SK-N-SH (cell line): ENCODE results near the gene SI. TPM values are rescaled to one million over a fixed set of nuclear protein-coding genes. Genes with fewer than 3 reads are reported as not detected.

Source experiments
- CTCF ChIA-PET: fragments of 300-600, 350-600 bp; formaldehyde crosslinking; extraction: SDS; loops from one replicate; lab custom pipeline; 2021; lab: Yijun Ruan, JAX
- POLR2A ChIA-PET: fragments of 350-600 bp; sonication (Branson Sonifier 250); formaldehyde crosslinking; extraction: SDS; loops from one replicate; lab custom pipeline; 2020; ENCODE audit warnings: antibody characterized with exemption, inconsistent platforms; lab: Yijun Ruan, JAX
- DNase-seq: peaks from one replicate; pipeline ENCODE4 v3.0.0; 2012
- H2AFZ ChIP-seq: fragments of 200-600 bp; sonication (generic); 2 replicates; pipeline ENCODE4 v1.8.1; 2016; ENCODE audit warnings: antibody characterized with exemption, mild to moderate bottlenecking, low read depth
- H3F3A ChIP-seq: fragments of 200-600 bp; sonication (generic); replicated peaks from 2 replicates; pipeline ENCODE3; 2016; ENCODE audit warnings: antibody characterized with exemption, mild to moderate bottlenecking; ENCODE audit not compliant: insufficient read depth
- H3K27ac ChIP-seq, 2 experiments: fragments of 200-500 bp in 1 of 2; fragments of 200-600 bp in 1 of 2; sonication (Bioruptor generic) in 1 of 2; sonication (generic), shearing (Covaris generic) in 1 of 2; 2 replicates each; pipeline versions ENCODE4 v1.5.1 to v1.6.1; 2014 to 2016; ENCODE audit warnings: low read depth in 2 of 2, inconsistent platforms in 1 of 2, low read length in 1 of 2, mild to moderate bottlenecking in 1 of 2, mixed read lengths in 1 of 2
- H3K27me3 ChIP-seq: fragments of 200-600 bp; sonication (generic), shearing (Covaris generic); 2 replicates; pipeline ENCODE4 v1.6.1; 2016; ENCODE audit warnings: mixed run types; ENCODE audit not compliant: insufficient read depth
- H3K36me3 ChIP-seq, 2 experiments: fragments of 200-500 bp in 1 of 2; fragments of 200-600 bp in 1 of 2; sonication (Bioruptor generic) in 1 of 2; sonication (generic) in 1 of 2; replicated peaks in 1 of 2; 2 replicates each; pipeline versions ENCODE3 to v1.5.1; 2014 to 2016; ENCODE audit warnings: low read length in 1 of 2, mild to moderate bottlenecking in 1 of 2; ENCODE audit not compliant: insufficient read depth in 2 of 2, control insufficient read depth in 1 of 2
- H3K4me1 ChIP-seq, 2 experiments: fragments of 200-500 bp in 1 of 2; fragments of 200-600 bp in 1 of 2; sonication (Bioruptor generic) in 1 of 2; sonication (generic), shearing (Covaris generic) in 1 of 2; 2 replicates each; pipeline versions ENCODE4 v1.5.1 to v1.6.1; 2014 to 2016; ENCODE audit warnings: low read depth in 1 of 2, low read length in 1 of 2, mixed run types in 1 of 2; ENCODE audit not compliant: insufficient read depth in 2 of 2, control insufficient read depth in 1 of 2
- H3K4me2 ChIP-seq: fragments of 200-600 bp; sonication (generic), shearing (Covaris generic); 2 replicates; pipeline ENCODE4 v1.6.1; 2017; ENCODE audit warnings: mixed run types
- H3K4me3 ChIP-seq, 2 experiments: fragments of 200-500 bp in 1 of 2; fragments of 200-600 bp in 1 of 2; sonication (Bioruptor generic) in 1 of 2; sonication (generic), shearing (Covaris generic) in 1 of 2; 2 replicates each; pipeline versions ENCODE4 v1.5.1 to v1.8.1; 2014 to 2016; ENCODE audit warnings: low read depth in 2 of 2, inconsistent platforms in 1 of 2, low read length in 1 of 2, mild to moderate bottlenecking in 1 of 2, mixed read lengths in 1 of 2, moderate library complexity in 1 of 2
- H3K79me2 ChIP-seq: fragments of 200-600 bp; sonication (generic); 2 replicates; pipeline ENCODE4 v1.8.1; 2017; ENCODE audit warnings: mild to moderate bottlenecking; ENCODE audit not compliant: insufficient read depth
- H3K9ac ChIP-seq: fragments of 200-600 bp; sonication (generic); 2 replicates; pipeline ENCODE4 v1.6.1; 2017; ENCODE audit warnings: mixed run types
- H3K9me2 ChIP-seq: fragments of 200-600 bp; sonication (generic); 2 replicates; pipeline ENCODE4 v1.6.1; 2017; ENCODE audit warnings: mixed run types
- H3K9me3 ChIP-seq: fragments of 200-600 bp; sonication (generic); 2 replicates; pipeline ENCODE4 v1.6.1; 2017; ENCODE audit warnings: mixed run types, mild to moderate bottlenecking, moderate library complexity
- H4K20me1 ChIP-seq: fragments of 200-600 bp; sonication (generic); 2 replicates; pipeline ENCODE4 v1.6.1; 2017; ENCODE audit warnings: mild to moderate bottlenecking, mixed run types; ENCODE audit not compliant: insufficient read depth
- CHD2 ChIP-seq: fragments of 150-350 bp; IDR thresholded peaks from 2 replicates; pipeline ENCODE4 v1.6.1; 2018; ENCODE audit warnings: low read length; ENCODE audit not compliant: partially characterized antibody
- CTCF ChIP-seq: fragments of 200-600 bp; sonication (generic); IDR thresholded peaks from 2 replicates; pipeline ENCODE4 v1.6.1; 2017; ENCODE audit warnings: antibody characterized with exemption, mild to moderate bottlenecking, moderate library complexity
- ELF1 ChIP-seq: IDR thresholded peaks from 2 replicates; pipeline ENCODE4 v1.4.0; 2012
- EP300 ChIP-seq, 2 experiments: IDR thresholded peaks; 2 replicates each; pipeline versions ENCODE4 v1.4.0 to v1.6.1; 2012; ENCODE audit warnings: borderline replicate concordance in 1 of 2, low read depth in 1 of 2, low read length in 1 of 2
- EZH2phosphoT487 ChIP-seq: fragments of 200-600 bp; sonication (generic); IDR thresholded peaks from 2 replicates; pipeline ENCODE4 v1.6.1; 2017; ENCODE audit warnings: low read depth, mixed run types, mild to moderate bottlenecking, antibody characterized with exemption, moderate library complexity, borderline replicate concordance
- FOSL2 ChIP-seq: IDR thresholded peaks from 2 replicates; pipeline ENCODE4 v1.4.0; 2012; ENCODE audit warnings: low read depth, mild to moderate bottlenecking, moderate library complexity, borderline replicate concordance
- FOXM1 ChIP-seq: IDR thresholded peaks from 2 replicates; pipeline ENCODE4 v1.4.0; 2012; ENCODE audit warnings: low read depth, mild to moderate bottlenecking
- GATA2 ChIP-seq: sonication (generic); formaldehyde crosslinking; IDR thresholded peaks from 2 replicates; pipeline ENCODE4 v1.5.0; 2020; ENCODE audit warnings: mild to moderate bottlenecking, missing genetic modification reagents
- MAX ChIP-seq: IDR thresholded peaks from 2 replicates; pipeline ENCODE4 v1.4.0; 2012; ENCODE audit warnings: low read depth
- MXI1 ChIP-seq: IDR thresholded peaks from 2 replicates; pipeline ENCODE4 v1.6.1; 2012; ENCODE audit warnings: mild to moderate bottlenecking, low read depth, low read length, improper control_type of control experiment
- POLR2AphosphoS5 ChIP-seq: IDR thresholded peaks from 2 replicates; pipeline ENCODE4 v1.6.1; 2012; ENCODE audit warnings: low read depth, low read length
- RCOR1 ChIP-seq: fragments of 150-350 bp; IDR thresholded peaks from 2 replicates; pipeline ENCODE4 v1.6.1; 2017; ENCODE audit warnings: antibody characterized with exemption, low read length
- RFX5 ChIP-seq: IDR thresholded peaks from 2 replicates; pipeline ENCODE4 v1.6.1; 2012; ENCODE audit warnings: mild to moderate bottlenecking, improper control_type of control experiment, low read length
- RXRA ChIP-seq: IDR thresholded peaks from 2 replicates; pipeline ENCODE4 v1.4.0; 2012; ENCODE audit warnings: low read depth, mild to moderate bottlenecking, borderline replicate concordance
- SIN3A ChIP-seq: IDR thresholded peaks from 2 replicates; pipeline ENCODE4 v1.6.1; 2012; ENCODE audit warnings: low read depth, mild to moderate bottlenecking, low read length, moderate library complexity, borderline replicate concordance
- SMC3 ChIP-seq: IDR thresholded peaks from 2 replicates; pipeline ENCODE4 v1.6.1; 2012; ENCODE audit warnings: low read depth, low read length, improper control_type of control experiment
- TAF1 ChIP-seq: IDR thresholded peaks from 2 replicates; pipeline ENCODE4 v1.6.1; 2012; ENCODE audit warnings: low read depth, mild to moderate bottlenecking, low read length, moderate library complexity, borderline replicate concordance
- USF1 ChIP-seq: IDR thresholded peaks from 2 replicates; pipeline ENCODE4 v1.4.0; 2012; ENCODE audit warnings: low read depth, borderline replicate concordance
- YY1 ChIP-seq: IDR thresholded peaks from 2 replicates; pipeline ENCODE4 v1.4.0; 2012; ENCODE audit warnings: low read depth, mild to moderate bottlenecking
- WGBS: methylation state at CpG from one replicate; pipeline ENCODE4 v1.1.6; 2017; ENCODE audit warnings: low lambda C conversion rate; 5-methylcytosine and 5-hydroxymethylcytosine counted together
- polyA plus RNA-seq, 3 experiments: library from polyadenylated mRNA; depleted of rRNA; stranded (reverse); fragments of >200 nt; gene quantifications; 2 replicates each; pipeline ENCODE4 v1.2.3, GENCODE V29; 2012
- TF ChIP-seq, protein P1 (sequence below): IDR thresholded peaks from 2 replicates; pipeline ENCODE4 v1.4.0; 2012; ENCODE audit warnings: low read depth, borderline replicate concordance
- TF ChIP-seq, protein P2 (sequence below): fragments of 150-350 bp; IDR thresholded peaks from 2 replicates; pipeline ENCODE4 v1.6.1; 2017; ENCODE audit warnings: antibody characterized with exemption, low read length, low read depth, borderline replicate concordance
- TF ChIP-seq, protein P3 (sequence below): IDR thresholded peaks from 2 replicates; pipeline ENCODE4; 2012

The SI gene
- polyA plus RNA-seq, 1 of the 3 experiments (the other 2 are of a cell fraction), result not detected

DNA sequence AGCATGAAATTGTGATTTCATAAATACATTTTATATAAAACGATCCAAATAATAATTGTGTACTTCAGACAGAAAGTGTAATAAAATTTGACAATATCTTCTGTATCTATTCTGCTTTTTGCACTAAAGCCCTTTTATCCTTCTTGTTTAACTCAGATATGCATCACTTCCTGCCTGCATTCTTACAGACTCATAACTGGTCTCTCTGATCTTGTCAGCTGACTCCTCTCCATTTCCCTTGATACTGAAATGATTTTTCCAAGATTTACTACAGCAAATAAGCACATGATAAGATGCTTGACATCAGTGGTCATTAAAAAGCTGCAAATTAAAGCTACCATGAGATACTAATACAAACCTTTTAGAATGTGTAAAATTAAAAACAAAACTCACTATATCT, 25.3 kb upstream of the SI start:
- H4K20me1 ChIP-seq, result no peaks in the 10 kb centered on the region

DNA sequence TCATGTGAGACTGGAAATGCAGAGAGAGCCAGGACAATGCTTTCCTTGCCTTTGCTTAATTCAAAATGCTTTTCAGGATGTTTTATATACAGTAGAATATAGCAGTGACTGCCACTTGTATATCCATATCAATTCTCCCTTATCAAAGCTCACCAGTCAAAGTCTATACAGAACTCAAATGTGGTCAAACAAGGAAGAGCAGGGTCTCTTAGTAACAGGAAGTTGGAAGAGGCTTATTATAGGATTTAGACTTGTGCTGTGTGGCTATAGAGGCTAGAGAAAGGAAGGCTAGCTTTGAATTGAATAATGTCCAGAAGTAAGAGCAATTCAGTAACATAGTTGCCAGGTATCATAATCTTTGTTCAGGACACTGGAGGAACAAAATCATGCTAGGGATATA, 4.4 kb upstream of the SI start:
- no peak overlapping the region for H3K9ac ChIP-seq
- H4K20me1 ChIP-seq, result no peaks in the 10 kb centered on the region
- no peaks in the 10 kb centered on the region for H3K36me3 ChIP-seq
- no peaks in the 10 kb centered on the region for H3K79me2 ChIP-seq
- ChIA-PET CTCF (interaction anchor here (1.1 kb wide), 1 partner anchor 10 kb away, joined by 3 read pairs; no protein-coding TSS in a partner anchor), POLR2A (no interaction called here)
- H3F3A ChIP-seq, result no peaks in the 10 kb centered on the region
- no peak for DNase-seq
- no peaks in the 10 kb centered on the region for H3K9me2 ChIP-seq
- H3K9me3 ChIP-seq, result no peaks in the 10 kb centered on the region
- H3K4me2 ChIP-seq, result no peak overlapping the region
- no peaks in the 10 kb centered on the region for H3K4me1 ChIP-seq
- H3K27me3 ChIP-seq, result no peaks in the 10 kb centered on the region
- no peak overlapping the region for H3K27ac ChIP-seq
- H2AFZ ChIP-seq, result no peak overlapping the region
- no peak overlapping the region for H3K4me3 ChIP-seq
- TF ChIP-seq, protein P1, sequence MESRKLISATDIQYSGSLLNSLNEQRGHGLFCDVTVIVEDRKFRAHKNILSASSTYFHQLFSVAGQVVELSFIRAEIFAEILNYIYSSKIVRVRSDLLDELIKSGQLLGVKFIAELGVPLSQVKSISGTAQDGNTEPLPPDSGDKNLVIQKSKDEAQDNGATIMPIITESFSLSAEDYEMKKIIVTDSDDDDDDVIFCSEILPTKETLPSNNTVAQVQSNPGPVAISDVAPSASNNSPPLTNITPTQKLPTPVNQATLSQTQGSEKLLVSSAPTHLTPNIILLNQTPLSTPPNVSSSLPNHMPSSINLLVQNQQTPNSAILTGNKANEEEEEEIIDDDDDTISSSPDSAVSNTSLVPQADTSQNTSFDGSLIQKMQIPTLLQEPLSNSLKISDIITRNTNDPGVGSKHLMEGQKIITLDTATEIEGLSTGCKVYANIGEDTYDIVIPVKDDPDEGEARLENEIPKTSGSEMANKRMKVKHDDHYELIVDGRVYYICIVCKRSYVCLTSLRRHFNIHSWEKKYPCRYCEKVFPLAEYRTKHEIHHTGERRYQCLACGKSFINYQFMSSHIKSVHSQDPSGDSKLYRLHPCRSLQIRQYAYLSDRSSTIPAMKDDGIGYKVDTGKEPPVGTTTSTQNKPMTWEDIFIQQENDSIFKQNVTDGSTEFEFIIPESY, result no peak
- TF ChIP-seq POLR2AphosphoS5 (no peak), ELF1 (no peak), RFX5 (no peak), GATA2 (no peak), CTCF (no peak), FOSL2 (no peak), SMC3 (no peak), CHD2 (no peak), RXRA (no peak), MXI1 (no peak), YY1 (no peak), EP300 (IDR thresholded peaks at IDR 0.05; ENCODE audit: borderline replicate concordance in 1 of 2, low read depth in 1 of 2, low read length in 1 of 2) (no peak), FOXM1 (no peak), TAF1 (no peak), USF1 (no peak), RCOR1 (no peak)
- TF ChIP-seq, protein P2, sequence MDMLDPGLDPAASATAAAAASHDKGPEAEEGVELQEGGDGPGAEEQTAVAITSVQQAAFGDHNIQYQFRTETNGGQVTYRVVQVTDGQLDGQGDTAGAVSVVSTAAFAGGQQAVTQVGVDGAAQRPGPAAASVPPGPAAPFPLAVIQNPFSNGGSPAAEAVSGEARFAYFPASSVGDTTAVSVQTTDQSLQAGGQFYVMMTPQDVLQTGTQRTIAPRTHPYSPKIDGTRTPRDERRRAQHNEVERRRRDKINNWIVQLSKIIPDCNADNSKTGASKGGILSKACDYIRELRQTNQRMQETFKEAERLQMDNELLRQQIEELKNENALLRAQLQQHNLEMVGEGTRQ, result no peak

More for the DNA sequence above, 25.3 kb upstream of the SI start:
- H3K9me2 ChIP-seq, result no peaks in the 10 kb centered on the region
- 2% methylated on average over 1 of the region's 1 CpG for WGBS
- H3K27ac ChIP-seq, result no peak overlapping the region
- CTCF ChIA-PET, result interaction anchor here (1.0 to 1.1 kb wide), 2 partner anchors 8 to 57 kb away, joined by 3 read pairs; no protein-coding TSS in a partner anchor
- no peak overlapping the region for H3K9ac ChIP-seq
- H3K4me2 ChIP-seq, result no peak overlapping the region
- no peaks in the 10 kb centered on the region for H3K79me2 ChIP-seq
- no peaks in the 10 kb centered on the region for H3K4me1 ChIP-seq
- no peaks in the 10 kb centered on the region for H3K9me3 ChIP-seq
- POLR2A ChIA-PET, result no interaction called here
- no peaks in the 10 kb centered on the region for H3K27me3 ChIP-seq
- no peak for DNase-seq
- no peak overlapping the region for H3K4me3 ChIP-seq
- H3F3A ChIP-seq, result no peaks in the 10 kb centered on the region
- TF ChIP-seq MAX, result no peak
- TF ChIP-seq, protein P3, sequence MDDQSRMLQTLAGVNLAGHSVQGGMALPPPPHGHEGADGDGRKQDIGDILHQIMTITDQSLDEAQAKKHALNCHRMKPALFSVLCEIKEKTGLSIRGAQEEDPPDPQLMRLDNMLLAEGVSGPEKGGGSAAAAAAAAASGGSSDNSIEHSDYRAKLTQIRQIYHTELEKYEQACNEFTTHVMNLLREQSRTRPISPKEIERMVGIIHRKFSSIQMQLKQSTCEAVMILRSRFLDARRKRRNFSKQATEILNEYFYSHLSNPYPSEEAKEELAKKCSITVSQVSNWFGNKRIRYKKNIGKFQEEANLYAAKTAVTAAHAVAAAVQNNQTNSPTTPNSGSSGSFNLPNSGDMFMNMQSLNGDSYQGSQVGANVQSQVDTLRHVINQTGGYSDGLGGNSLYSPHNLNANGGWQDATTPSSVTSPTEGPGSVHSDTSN, result no peak
- TF ChIP-seq CHD2, result no peak
- TF ChIP-seq EZH2phosphoT487, result no peak
- TF ChIP-seq SIN3A, result no peak
- TF ChIP-seq FOXM1, result no peak
- TF ChIP-seq ELF1, result no peak
- H3K36me3 ChIP-seq, result no peaks in the 10 kb centered on the region
- H2AFZ ChIP-seq, result no peak overlapping the region
